ENCODE measurements around the gene PPP1R14D. TPM values are rescaled to one million over a fixed set of nuclear protein-coding genes. Genes with fewer than 3 reads are reported as not detected.
"Not testable (repeated sequence)": the region's sequence is repeated elsewhere in the genome, so short reads cannot be mapped to it uniquely, and the experiment has no call there.

Gene PPP1R14D
- total and polyA plus RNA-seq, 2 experiments from 2014 or later, result not detected

DNA sequence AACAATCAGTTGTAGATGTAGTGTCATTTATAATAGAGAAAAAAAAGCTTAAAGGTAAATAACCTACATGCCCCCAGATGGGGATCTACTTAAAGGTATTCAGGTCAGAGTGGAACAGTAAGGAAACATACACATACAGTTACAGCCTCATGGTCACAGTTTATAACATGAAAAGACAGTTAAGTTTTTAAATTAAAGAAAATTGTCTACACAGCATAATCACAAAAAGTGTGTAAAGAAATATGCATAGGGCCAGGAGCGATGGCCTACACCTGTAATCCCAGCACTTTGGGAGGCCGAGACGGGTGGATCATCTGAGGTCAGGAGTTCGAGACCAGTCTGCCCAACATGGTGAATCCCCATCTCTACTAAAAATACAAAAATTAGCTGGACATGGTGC is 38.7 kb upstream of the PPP1R14D start:
- WGBS, 2 experiments (ENCODE audit: low coverage in 1 of 2, low lambda C conversion rate in 2 of 2, missing lambda C conversion rate in 2 of 2), result 88 to 94% methylated on average over 4 of the region's 4 CpGs

DNA sequence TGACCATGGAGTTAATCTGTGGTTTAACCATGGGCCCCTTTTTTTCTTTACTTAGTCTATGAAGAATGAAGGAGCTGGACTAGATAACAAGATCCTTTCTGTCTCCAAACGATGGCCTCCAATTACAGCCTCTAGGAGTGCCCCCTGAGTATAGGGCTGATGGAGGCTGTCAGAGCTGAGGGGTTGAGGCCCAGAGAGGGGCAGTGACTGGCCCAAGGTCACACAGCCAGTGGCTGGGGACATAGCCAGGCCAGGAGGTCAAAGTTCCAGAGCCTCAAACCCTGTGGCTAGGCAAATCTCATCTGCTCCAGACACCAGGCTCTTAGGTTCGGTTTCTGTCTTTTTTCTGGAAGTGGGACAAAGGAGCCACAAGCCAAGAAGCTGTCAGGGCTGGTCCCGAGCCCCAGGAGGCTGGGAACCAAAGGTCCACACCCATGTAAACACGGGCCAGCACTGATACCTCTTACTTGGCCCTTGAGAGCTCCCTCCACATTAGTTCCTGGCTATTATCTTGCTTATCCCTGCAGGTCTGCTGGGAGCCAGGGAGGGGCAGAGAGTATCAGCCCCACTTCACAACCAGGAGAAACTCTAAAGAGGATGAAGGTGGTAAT is 35.3 kb upstream of the PPP1R14D start:
- DNase-seq, result no peak
- no peak overlapping the region for H3K4me3 ChIP-seq
- no peak overlapping the region for H3K9ac ChIP-seq
- H3K4me2 ChIP-seq (ENCODE audit: unreplicated experiment), result no peak overlapping the region
- no peaks in the 10 kb centered on the region for H3K4me1 ChIP-seq (ENCODE audit: insufficient read depth)
- H3K36me3 ChIP-seq (ENCODE audit: low read depth), result no peaks in the 10 kb centered on the region
- H3K9me3 ChIP-seq (ENCODE audit: low read depth), result no peaks in the 10 kb centered on the region
- H3K9me2 ChIP-seq (ENCODE audit: insufficient read depth), result no peaks in the 10 kb centered on the region
- H4K20me1 ChIP-seq (ENCODE audit: insufficient read depth), result no peaks in the 10 kb centered on the region
- WGBS, 2 experiments (ENCODE audit: low coverage in 1 of 2, low lambda C conversion rate in 2 of 2, missing lambda C conversion rate in 2 of 2), result 13 to 17% methylated on average over 4 of the region's 4 CpGs
- H3K79me2 ChIP-seq (ENCODE audit: insufficient read depth), result no peaks in the 10 kb centered on the region
- no peaks in the 10 kb centered on the region for H3F3A ChIP-seq (ENCODE audit: insufficient read depth)
- no peak overlapping the region for H3K27ac ChIP-seq
- TF ChIP-seq EZH2phosphoT487 (IDR thresholded peaks at IDR 0.05; ENCODE audit: insufficient read depth, low read depth) (no peak), EZH2 (IDR thresholded peaks at IDR 0.05; ENCODE audit: insufficient read depth, poor library complexity, severe bottlenecking) (no peak)
- no peaks in the 10 kb centered on the region; the same call in 1 of the 2 replicates for H3K27me3 ChIP-seq (replicated peaks; ENCODE audit: insufficient read depth)
- in situ Hi-C loops (cut with MboI), result no loop called here
- no peak overlapping the region for H2AFZ ChIP-seq

More for the DNA sequence above, 38.7 kb upstream of the PPP1R14D start:
- no peak for TF ChIP-seq EZH2 (IDR thresholded peaks at IDR 0.05; ENCODE audit: insufficient read depth, poor library complexity, severe bottlenecking)
- TF ChIP-seq EZH2phosphoT487 (IDR thresholded peaks at IDR 0.05; ENCODE audit: insufficient read depth, low read depth), result no peak
- Histone ChIP-seq H3K4me3 (no peak overlapping the region), H3K4me2 (ENCODE audit: unreplicated experiment) (no peak overlapping the region), H3K27ac (no peak overlapping the region), H3K36me3 (ENCODE audit: low read depth) (no peaks in the 10 kb centered on the region), H4K20me1 (ENCODE audit: insufficient read depth) (no peaks in the 10 kb centered on the region), H2AFZ (no peak overlapping the region), H3F3A (ENCODE audit: insufficient read depth) (no peaks in the 10 kb centered on the region), H3K27me3 (replicated peaks; ENCODE audit: insufficient read depth) (no peaks in the 10 kb centered on the region), H3K4me1 (ENCODE audit: insufficient read depth) (no peaks in the 10 kb centered on the region), H3K9me3 (ENCODE audit: low read depth) (no peaks in the 10 kb centered on the region), H3K9ac (no peak overlapping the region), H3K9me2 (ENCODE audit: insufficient read depth) (no peaks in the 10 kb centered on the region), H3K79me2 (ENCODE audit: insufficient read depth) (no peaks in the 10 kb centered on the region)
- DNase-seq, result no peak
- in situ Hi-C loops (cut with MboI), result no loop called here

DNA sequence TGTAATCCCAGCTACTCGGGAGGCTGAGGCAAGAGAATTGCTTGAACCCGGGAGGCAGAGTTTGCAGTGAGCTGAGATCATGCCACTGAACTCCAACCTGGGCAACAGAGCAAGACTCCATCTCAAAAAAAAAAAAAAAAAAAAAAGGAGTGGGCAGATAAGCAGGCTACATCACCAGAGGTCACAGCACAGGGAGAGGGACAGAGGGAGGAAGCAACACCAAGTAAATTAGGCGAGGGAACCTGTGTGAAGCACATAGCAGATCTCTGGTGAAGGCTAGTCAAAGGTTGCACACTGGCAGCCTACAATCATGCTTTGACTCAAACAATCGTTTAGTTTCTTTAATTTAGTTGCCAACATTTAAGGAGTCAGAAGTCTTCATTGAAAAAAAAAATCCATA is 32.6 kb upstream of the PPP1R14D start:
- H2AFZ ChIP-seq; H3K4me2 ChIP-seq (ENCODE audit: unreplicated experiment); H3K36me3 ChIP-seq (ENCODE audit: low read depth); DNase-seq; H3K27me3 ChIP-seq (replicated peaks; ENCODE audit: insufficient read depth); H3K4me1 ChIP-seq (ENCODE audit: insufficient read depth); H3K9me2 ChIP-seq (ENCODE audit: insufficient read depth); in situ Hi-C loops (cut with MboI); H3K9me3 ChIP-seq (ENCODE audit: low read depth); H3K79me2 ChIP-seq (ENCODE audit: insufficient read depth); H3F3A ChIP-seq (ENCODE audit: insufficient read depth); H4K20me1 ChIP-seq (ENCODE audit: insufficient read depth); H3K9ac ChIP-seq; H3K4me3 ChIP-seq; H3K27ac ChIP-seq: not testable (repeated sequence)
- 71 to 78% methylated on average over 4 of the region's 4 CpGs for WGBS, 2 experiments (ENCODE audit: low coverage in 1 of 2, low lambda C conversion rate in 2 of 2, missing lambda C conversion rate in 2 of 2)

DNA sequence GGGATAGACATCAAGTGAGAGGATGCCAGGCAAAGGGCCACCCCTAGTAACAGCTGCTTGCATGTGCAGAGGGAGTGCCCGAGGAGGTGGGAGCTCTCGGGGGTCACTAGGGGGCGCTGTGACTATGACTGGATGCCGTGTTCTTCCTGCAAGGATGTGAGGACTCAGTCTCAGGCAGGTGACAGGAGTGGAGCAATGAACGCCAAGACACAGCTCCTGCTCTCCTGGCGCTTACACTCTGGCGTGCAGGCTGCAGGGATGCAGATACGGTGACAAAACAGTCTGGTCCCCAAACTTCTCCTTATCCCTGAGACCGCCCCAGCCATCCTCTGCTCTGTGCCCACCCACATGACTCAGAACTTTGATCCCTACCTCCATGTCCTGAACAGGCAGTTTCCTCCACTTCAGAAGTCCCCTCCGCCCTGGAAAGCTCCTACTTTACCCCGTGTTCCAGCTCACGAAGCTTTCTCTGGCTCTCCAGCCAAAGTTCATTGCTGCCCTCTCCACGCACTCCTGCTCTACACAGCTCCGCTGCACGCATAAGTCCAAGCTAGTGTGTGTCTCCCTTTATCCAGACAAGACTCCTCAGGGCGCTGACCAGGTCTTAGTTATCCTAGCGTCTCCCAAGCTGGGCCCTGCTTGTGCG is 30.8 kb upstream of the PPP1R14D start:
- no peaks in the 10 kb centered on the region for H3K4me1 ChIP-seq (ENCODE audit: insufficient read depth)
- H2AFZ ChIP-seq, result no peak overlapping the region

More for the DNA sequence above, 30.8 kb upstream of the PPP1R14D start:
- Histone ChIP-seq H3K4me2 (ENCODE audit: unreplicated experiment) (no peak overlapping the region), H3F3A (ENCODE audit: insufficient read depth) (no peaks in the 10 kb centered on the region), H4K20me1 (ENCODE audit: insufficient read depth) (no peaks in the 10 kb centered on the region), H3K27me3 (replicated peaks; ENCODE audit: insufficient read depth) (no peaks in the 10 kb centered on the region; the same call in 1 of the 2 replicates), H3K9me3 (ENCODE audit: low read depth) (no peaks in the 10 kb centered on the region), H3K36me3 (ENCODE audit: low read depth) (no peaks in the 10 kb centered on the region), H3K4me3 (no peak overlapping the region), H3K9me2 (ENCODE audit: insufficient read depth) (no peaks in the 10 kb centered on the region), H3K27ac (no peak overlapping the region), H3K9ac (no peak overlapping the region), H3K79me2 (ENCODE audit: insufficient read depth) (no peaks in the 10 kb centered on the region)
- no peak for TF ChIP-seq EZH2phosphoT487 (IDR thresholded peaks at IDR 0.05; ENCODE audit: insufficient read depth, low read depth)
- no peak for TF ChIP-seq EZH2 (IDR thresholded peaks at IDR 0.05; ENCODE audit: insufficient read depth, poor library complexity, severe bottlenecking)
- peak; percentile 79 for DNase-seq
- 41 to 44% methylated on average over 18 of the region's 18 CpGs for WGBS, 2 experiments (ENCODE audit: low coverage in 1 of 2, low lambda C conversion rate in 2 of 2, missing lambda C conversion rate in 2 of 2)
- in situ Hi-C loops (cut with MboI), result no loop called here

Measured in GM23248 (cell line).